ENCODE measurements around the gene CEP250.

CEP250 gene

DNA sequence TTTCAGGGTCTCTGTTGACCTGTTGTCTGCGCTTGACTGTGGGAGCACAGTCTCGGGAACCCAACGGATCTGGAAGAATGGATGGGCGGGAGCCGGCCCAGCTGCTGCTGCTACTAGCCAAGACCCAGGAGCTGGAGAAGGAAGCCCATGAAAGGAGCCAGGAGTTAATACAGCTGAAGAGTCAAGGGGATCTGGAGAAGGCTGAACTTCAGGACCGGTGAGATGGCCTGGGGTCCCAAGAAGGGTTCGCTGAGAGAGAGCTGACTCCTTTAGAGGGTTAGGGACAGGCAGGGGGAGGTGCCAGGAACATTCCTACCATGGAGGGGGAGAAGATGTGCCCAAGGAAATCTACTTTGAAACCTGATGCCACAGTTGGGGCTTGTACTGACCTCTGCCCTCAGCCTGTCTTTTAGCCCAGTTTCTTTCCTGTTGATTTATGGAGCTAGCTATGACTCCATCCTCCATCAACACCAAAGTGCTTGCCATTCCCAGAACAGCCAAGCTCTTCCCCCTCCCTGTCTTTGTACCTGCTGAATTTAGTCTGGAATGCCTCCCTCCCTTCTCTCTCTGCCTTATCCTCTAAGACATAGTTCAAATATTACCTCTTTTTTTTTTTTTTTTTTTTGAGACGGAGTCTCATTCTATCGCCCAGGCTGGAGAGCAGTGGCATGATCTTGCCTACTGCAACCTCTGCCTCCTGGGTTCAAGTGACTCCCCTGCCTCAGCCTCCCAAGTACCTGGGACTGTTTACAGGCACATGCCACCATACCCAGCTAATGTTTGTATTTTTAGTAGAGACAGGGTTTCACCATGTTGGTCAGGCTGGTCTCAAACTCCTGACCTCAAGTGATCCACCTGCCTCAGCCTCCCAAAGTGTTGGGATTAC is 12.2 kb downstream of the CEP250 start:
- TF ChIP-seq POU2F2 (IDR thresholded peaks at IDR 0.05; ENCODE audit: low read depth, low read length) (no peak), PAX5 (IDR thresholded peaks at IDR 0.05; ENCODE audit: insufficient read depth, low read length, severe bottlenecking) (no peak), SPI1 (IDR thresholded peaks at IDR 0.05; ENCODE audit: low read depth, low read length) (no peak), POLR2A (IDR thresholded peaks at IDR 0.05; ENCODE audit: low read depth, low read length) (no peak), TAF1 (IDR thresholded peaks at IDR 0.05; ENCODE audit: low read depth, low read length) (no peak), POLR2AphosphoS5 (IDR thresholded peaks at IDR 0.05; ENCODE audit: low read depth, low read length) (no peak)
- no peak for FAIRE-seq
- no peak for DNase-seq (ENCODE audit: insufficient read length, low spot score)

DNA sequence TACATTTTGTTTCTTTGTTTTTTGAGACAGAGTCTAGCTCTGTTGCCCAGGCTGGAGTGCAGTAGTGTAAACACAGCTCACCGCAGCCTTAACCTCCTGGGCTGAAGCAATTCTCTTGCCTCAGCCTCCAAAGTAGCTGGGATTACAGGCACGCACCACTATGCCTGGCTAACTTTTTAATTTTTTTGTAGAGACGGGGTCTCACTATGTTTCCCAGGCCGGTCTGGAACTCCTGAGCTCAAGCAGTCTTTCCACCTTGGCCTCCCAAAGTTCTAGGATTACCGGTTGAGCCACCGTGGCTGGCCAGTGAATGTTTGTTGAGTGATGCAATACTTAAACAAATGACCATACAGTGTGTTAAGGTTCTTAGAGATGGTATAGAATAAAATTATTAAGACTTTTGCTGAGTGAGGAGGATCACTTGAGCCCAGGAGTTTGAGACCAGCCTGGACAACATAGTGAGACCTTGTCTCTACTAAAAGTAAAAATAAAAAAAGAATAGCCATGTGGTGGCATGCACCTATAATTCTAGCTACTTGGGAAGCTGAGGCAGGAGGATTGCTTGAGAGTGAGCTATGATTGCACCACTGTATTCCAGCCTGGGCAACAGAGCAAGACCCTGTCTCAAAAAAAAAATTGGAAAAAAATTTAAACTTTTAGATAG is 13.4 kb downstream of the CEP250 start:
- no peak for TF ChIP-seq POLR2AphosphoS5 (IDR thresholded peaks at IDR 0.05; ENCODE audit: low read depth, low read length)
- TF ChIP-seq POLR2A (IDR thresholded peaks at IDR 0.05; ENCODE audit: low read depth, low read length) = no peak
- no peak for TF ChIP-seq SPI1 (IDR thresholded peaks at IDR 0.05; ENCODE audit: low read depth, low read length)
- TF ChIP-seq POU2F2 (IDR thresholded peaks at IDR 0.05; ENCODE audit: low read depth, low read length) = no peak
- no peak for TF ChIP-seq TAF1 (IDR thresholded peaks at IDR 0.05; ENCODE audit: low read depth, low read length)
- TF ChIP-seq PAX5 (IDR thresholded peaks at IDR 0.05; ENCODE audit: insufficient read depth, low read length, severe bottlenecking) = no peak
- DNase-seq (ENCODE audit: insufficient read length, low spot score) (no peak), FAIRE-seq (no peak)

DNA sequence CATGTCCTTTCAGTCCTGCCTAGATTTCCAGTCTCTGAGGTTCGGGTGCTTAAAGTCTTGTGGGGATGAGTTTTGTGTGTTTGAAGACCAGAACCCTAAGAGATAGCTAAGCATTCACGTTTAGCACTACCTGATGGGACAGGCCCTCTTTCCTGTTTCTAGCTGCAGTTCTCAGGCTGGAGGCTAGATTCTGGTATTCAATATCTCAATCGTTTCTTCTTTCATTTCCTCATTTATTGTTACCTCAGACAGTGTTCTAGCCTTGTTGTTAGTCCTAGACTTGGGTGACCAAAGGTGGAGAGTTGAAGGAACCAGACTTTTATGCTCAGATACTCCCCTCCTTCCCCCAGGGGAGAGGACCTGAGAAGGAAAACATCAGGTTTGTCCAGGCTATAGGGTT is 16.8 kb downstream of the CEP250 start:
- FAIRE-seq (no peak), DNase-seq (ENCODE audit: insufficient read length, low spot score) (no peak)
- TF ChIP-seq SPI1 (IDR thresholded peaks at IDR 0.05; ENCODE audit: low read depth, low read length) = peak; percentile 76
- TF ChIP-seq TAF1 (IDR thresholded peaks at IDR 0.05; ENCODE audit: low read depth, low read length) = no peak

DNA sequence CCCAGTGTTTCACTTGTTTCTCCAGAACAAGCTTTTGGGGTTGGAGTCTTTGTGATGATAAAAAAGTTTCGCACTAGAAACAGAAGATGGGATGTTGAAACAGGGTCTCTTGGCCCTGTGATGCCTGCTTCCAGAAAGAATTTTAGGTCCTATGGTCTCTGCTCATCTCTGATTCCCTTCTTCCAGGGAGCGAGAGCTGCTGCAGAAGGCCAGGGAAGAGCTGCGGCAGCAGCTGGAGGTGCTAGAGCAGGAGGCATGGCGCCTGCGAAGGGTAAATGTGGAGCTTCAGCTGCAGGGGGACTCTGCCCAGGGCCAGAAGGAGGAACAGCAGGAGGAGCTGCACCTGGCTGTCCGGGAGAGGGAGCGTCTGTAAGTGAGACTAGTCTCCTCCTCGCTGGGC is 18.3 kb downstream of the CEP250 start:
- no peak for DNase-seq (ENCODE audit: insufficient read length, low spot score)
- no peak for FAIRE-seq
- no peak for TF ChIP-seq POU2F2 (IDR thresholded peaks at IDR 0.05; ENCODE audit: low read depth, low read length)
- no peak for TF ChIP-seq PAX5 (IDR thresholded peaks at IDR 0.05; ENCODE audit: insufficient read depth, low read length, severe bottlenecking)
- TF ChIP-seq POLR2AphosphoS5 (IDR thresholded peaks at IDR 0.05; ENCODE audit: low read depth, low read length) = no peak
- TF ChIP-seq TAF1 (IDR thresholded peaks at IDR 0.05; ENCODE audit: low read depth, low read length) = no peak
- TF ChIP-seq SPI1 (IDR thresholded peaks at IDR 0.05; ENCODE audit: low read depth, low read length) = no peak
- TF ChIP-seq POLR2A (IDR thresholded peaks at IDR 0.05; ENCODE audit: low read depth, low read length) = no peak

DNA sequence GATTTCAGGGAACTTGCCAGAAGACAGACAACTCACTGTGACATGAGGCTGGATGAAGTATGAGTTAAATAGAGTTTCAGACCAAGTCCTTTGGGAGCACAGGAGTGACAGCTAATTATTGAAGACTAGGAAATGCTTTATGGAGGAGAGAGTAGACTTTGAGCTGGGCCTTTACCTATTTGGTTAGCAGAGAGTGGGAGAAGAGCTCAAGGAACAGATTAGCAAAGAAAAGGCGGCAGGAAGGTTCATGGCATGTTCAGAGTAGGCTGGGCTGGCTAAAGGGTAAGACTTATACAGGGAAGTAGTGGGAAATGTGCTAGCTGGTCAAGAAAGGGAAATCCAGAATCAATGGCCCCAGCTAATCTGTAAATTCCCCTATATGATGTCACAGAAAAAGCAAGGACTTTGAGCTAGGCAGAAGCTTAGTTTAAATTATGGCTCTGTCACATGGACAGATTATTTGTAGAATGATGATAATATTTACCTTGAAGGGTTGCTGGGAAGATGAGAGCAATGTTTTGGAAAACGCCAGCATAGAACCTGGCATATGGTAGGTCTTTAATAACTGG is 19.0 kb downstream of the CEP250 start:
- TF ChIP-seq POLR2AphosphoS5 (IDR thresholded peaks at IDR 0.05; ENCODE audit: low read depth, low read length) (no peak), PAX5 (IDR thresholded peaks at IDR 0.05; ENCODE audit: insufficient read depth, low read length, severe bottlenecking) (no peak), SPI1 (IDR thresholded peaks at IDR 0.05; ENCODE audit: low read depth, low read length) (no peak), TAF1 (IDR thresholded peaks at IDR 0.05; ENCODE audit: low read depth, low read length) (no peak), POLR2A (IDR thresholded peaks at IDR 0.05; ENCODE audit: low read depth, low read length) (no peak)
- DNase-seq (ENCODE audit: insufficient read length, low spot score) (no peak), FAIRE-seq (no peak)

DNA sequence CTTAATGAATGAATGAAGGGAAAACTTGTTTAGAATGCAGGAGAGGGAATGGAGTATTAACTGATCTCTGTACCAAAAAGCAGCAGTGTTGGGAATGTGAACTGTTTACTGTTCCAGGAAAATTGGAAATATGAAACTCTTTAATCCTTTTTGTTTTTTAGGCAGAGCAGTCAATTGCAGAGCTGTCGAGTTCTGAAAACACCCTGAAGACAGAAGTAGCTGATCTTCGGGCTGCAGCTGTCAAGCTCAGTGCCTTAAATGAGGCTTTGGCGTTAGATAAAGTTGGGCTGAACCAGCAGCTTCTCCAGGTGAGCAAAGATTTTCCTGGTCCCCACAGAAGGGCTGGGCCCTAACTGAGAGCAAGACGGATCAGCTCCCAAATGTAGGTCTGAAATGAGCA is 20.9 kb downstream of the CEP250 start:
- DNase-seq (ENCODE audit: insufficient read length, low spot score) (no peak), FAIRE-seq (no peak)
- no peak for TF ChIP-seq POLR2A (IDR thresholded peaks at IDR 0.05; ENCODE audit: low read depth, low read length)
- TF ChIP-seq POLR2AphosphoS5 (IDR thresholded peaks at IDR 0.05; ENCODE audit: low read depth, low read length) = no peak
- no peak for TF ChIP-seq SPI1 (IDR thresholded peaks at IDR 0.05; ENCODE audit: low read depth, low read length)
- TF ChIP-seq POU2F2 (IDR thresholded peaks at IDR 0.05; ENCODE audit: low read depth, low read length) = no peak
- no peak for TF ChIP-seq TAF1 (IDR thresholded peaks at IDR 0.05; ENCODE audit: low read depth, low read length)
- no peak for TF ChIP-seq PAX5 (IDR thresholded peaks at IDR 0.05; ENCODE audit: insufficient read depth, low read length, severe bottlenecking)

DNA sequence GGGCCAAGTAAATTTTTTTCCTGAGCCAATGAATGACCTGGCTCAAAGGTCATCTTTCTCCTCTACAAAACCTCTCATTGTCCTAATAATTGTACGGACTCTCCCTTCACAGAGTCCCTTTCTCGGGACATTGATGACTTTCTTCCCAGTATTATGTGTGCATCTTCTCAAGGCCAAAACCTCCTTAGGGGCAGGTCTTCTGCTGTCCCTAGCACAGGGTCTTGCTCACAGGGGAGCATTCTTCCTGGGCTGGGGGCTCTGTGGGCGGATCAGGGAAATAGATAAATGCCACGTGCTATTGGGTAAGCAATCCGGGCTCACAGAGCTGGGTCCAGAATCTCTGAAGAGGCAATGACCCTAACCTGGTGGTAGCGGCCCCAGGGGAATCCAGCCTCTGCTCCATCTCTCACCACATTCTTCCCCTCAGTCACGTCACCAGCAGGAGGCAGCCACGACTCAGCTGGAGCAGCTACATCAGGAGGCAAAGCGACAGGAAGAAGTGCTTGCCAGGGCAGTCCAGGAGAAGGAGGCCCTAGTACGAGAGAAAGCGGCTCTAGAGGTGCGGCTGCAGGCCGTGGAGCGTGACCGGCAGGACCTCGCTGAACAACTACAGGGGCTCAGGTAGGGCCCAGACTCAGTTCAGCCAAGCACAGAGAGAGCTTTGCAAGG is 23.5 kb downstream of the CEP250 start:
- DNase-seq (ENCODE audit: insufficient read length, low spot score) = peak; percentile 34
- TF ChIP-seq PAX5 (IDR thresholded peaks at IDR 0.05; ENCODE audit: insufficient read depth, low read length, severe bottlenecking) (peak; percentile 78), TAF1 (IDR thresholded peaks at IDR 0.05; ENCODE audit: low read depth, low read length) (no peak)
- peak; percentile 87 for FAIRE-seq

DNA sequence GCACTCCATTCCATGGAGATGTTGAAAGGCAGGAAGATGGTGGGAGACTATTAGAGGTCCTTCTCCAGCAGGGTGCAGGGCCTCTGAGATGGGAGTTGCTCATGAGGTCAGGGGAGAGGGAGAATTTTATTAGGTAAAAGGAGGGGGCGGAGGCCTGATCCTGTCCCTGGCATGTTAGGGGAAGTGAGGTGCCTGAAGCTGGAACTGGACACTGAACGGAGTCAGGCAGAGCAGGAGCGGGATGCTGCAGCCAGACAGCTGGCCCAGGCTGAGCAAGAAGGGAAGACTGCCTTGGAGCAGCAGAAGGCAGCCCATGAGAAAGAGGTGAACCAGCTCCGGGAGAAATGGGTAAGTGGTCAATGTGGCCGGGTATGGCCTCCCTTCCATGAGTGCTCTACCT is 24.4 kb downstream of the CEP250 start:
- DNase-seq (ENCODE audit: insufficient read length, low spot score) (no peak), FAIRE-seq (no peak)
- TF ChIP-seq POLR2AphosphoS5 (IDR thresholded peaks at IDR 0.05; ENCODE audit: low read depth, low read length) (no peak), POLR2A (IDR thresholded peaks at IDR 0.05; ENCODE audit: low read depth, low read length) (no peak)

DNA sequence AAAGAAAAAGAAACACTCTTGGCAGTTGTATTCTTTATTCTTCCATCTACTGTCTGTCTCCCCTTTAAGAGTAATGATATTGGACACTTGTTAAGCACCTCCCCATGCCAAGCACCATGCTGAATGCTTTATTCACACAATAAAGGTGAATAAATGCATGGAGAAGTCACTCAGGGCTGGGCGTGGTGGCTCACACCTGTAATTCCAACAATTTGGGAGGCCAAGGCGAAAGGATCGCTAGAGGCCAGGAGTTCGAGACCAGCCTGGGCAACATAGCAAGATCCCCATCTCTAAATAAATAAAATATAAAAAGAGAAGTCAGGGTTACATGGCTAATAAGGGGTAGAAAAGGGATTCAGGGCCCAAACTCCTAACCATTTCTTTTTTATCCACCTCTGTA is 32.1 kb downstream of the CEP250 start:
- no peak for TF ChIP-seq POLR2A (IDR thresholded peaks at IDR 0.05; ENCODE audit: low read depth, low read length)
- TF ChIP-seq TAF1 (IDR thresholded peaks at IDR 0.05; ENCODE audit: low read depth, low read length) = no peak
- TF ChIP-seq SPI1 (IDR thresholded peaks at IDR 0.05; ENCODE audit: low read depth, low read length) = no peak
- no peak for TF ChIP-seq POLR2AphosphoS5 (IDR thresholded peaks at IDR 0.05; ENCODE audit: low read depth, low read length)
- no peak for TF ChIP-seq PAX5 (IDR thresholded peaks at IDR 0.05; ENCODE audit: insufficient read depth, low read length, severe bottlenecking)
- no peak for TF ChIP-seq POU2F2 (IDR thresholded peaks at IDR 0.05; ENCODE audit: low read depth, low read length)

More for the DNA sequence above, 32.1 kb downstream of the CEP250 start:
- no peak for FAIRE-seq
- DNase-seq (ENCODE audit: insufficient read length, low spot score) = no peak

All from GM12891 (cell line).